ENCODE measurements around the gene SPP2.
A peak's percentile ranks its signal among the peaks of the same experiment; 100 is the strongest.

The SPP2 gene

DNA sequence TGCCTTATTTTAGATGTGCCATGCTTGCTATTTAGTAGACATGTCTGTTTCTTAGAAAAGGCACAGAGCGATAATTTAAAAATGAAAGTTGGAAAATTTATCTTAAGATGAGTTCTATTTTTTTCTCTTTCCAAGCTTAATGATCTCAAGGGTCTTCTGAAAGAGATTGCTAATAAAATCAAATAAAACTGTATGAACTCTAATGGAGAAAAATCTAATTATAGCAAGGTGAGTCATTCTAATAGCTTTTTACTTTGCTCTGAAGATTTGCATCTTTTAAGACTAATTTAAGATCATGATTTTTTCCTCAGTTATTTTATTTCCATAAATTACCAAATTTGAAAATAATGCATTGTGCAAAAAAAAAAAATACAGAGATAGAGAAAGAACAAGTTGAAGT lies 36.1 kb upstream of the SPP2 start:
- TF ChIP-seq, protein P1, sequence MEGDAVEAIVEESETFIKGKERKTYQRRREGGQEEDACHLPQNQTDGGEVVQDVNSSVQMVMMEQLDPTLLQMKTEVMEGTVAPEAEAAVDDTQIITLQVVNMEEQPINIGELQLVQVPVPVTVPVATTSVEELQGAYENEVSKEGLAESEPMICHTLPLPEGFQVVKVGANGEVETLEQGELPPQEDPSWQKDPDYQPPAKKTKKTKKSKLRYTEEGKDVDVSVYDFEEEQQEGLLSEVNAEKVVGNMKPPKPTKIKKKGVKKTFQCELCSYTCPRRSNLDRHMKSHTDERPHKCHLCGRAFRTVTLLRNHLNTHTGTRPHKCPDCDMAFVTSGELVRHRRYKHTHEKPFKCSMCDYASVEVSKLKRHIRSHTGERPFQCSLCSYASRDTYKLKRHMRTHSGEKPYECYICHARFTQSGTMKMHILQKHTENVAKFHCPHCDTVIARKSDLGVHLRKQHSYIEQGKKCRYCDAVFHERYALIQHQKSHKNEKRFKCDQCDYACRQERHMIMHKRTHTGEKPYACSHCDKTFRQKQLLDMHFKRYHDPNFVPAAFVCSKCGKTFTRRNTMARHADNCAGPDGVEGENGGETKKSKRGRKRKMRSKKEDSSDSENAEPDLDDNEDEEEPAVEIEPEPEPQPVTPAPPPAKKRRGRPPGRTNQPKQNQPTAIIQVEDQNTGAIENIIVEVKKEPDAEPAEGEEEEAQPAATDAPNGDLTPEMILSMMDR (IDR thresholded peaks at IDR 0.05; ENCODE audit: extremely low read depth, insufficient read depth, missing control alignments): no peak
- no peak for DNase-seq (ENCODE audit: low spot score)
- in situ Hi-C loops (cut with MboI; ENCODE audit: low pct_unique_long_range_greater_than_20kb, low sequenced_read_pairs, unreplicated experiment): no loop called here

DNA sequence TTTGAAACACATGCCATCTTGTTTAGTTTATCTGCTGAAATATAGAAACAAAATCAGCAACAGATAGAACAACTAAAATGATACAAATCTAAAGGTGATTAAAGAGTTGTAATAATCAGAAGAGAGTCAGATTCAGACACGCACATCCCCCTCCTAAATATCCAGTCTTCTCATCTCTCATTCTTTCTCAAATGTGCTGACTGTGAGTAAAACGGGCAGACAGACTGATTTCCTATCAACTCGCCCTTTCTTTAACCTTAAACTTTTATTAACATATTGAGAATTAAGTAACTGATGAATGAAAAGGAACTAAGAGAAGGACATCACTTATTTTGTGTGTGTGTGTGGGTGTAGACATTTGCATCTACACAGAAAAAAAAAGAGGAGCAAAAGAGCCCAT lies 34.6 kb upstream of the SPP2 start:
- DNase-seq (ENCODE audit: low spot score): no peak
- TF ChIP-seq, protein P1 (IDR thresholded peaks at IDR 0.05; ENCODE audit: extremely low read depth, insufficient read depth, missing control alignments): no peak
- in situ Hi-C loops (cut with MboI; ENCODE audit: low pct_unique_long_range_greater_than_20kb, low sequenced_read_pairs, unreplicated experiment): no loop called here

DNA sequence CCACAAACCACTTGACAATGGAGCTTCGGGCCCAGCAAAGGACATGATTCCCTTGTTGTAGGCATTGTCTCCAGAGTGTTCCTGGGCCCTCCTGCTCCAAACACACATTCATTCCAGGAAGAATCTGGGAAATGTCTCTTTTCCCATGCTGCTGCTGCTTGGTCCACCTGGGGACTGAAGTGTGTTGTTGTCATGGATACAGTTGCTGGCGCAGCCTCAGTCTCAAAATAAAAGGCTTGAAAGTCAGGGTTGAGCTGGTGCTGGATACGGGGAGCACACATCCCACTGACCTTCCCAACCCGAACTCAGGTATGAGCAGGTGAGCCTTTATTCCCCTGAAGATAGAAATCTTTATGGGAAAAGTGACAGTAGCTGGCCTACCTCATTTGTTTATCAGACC lies 30.6 kb upstream of the SPP2 start:
- in situ Hi-C loops (cut with MboI; ENCODE audit: low pct_unique_long_range_greater_than_20kb, low sequenced_read_pairs, unreplicated experiment): no loop called here
- no peak for DNase-seq (ENCODE audit: low spot score)
- TF ChIP-seq, protein P1 (IDR thresholded peaks at IDR 0.05; ENCODE audit: extremely low read depth, insufficient read depth, missing control alignments): no peak

DNA sequence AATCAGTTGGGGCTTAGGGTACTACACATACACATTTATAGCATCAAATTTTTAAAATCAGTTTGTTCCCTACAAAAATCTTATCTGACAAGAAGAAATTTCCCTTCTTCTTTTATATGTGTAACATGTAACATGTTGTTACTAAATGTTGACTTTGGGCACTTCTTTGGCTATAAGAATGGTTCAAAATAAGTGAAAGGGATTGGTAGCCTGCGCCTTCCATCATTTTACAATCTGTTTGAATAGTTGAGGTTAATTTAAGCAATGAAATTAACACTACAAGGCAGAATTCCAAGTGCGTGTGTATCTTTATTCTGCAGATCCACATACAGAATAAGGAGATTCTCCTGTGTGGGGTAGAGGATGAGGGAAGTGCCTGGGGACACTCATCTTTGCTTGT lies 30.2 kb upstream of the SPP2 start:
- in situ Hi-C loops (cut with MboI; ENCODE audit: low pct_unique_long_range_greater_than_20kb, low sequenced_read_pairs, unreplicated experiment): no loop called here
- TF ChIP-seq, protein P1 (IDR thresholded peaks at IDR 0.05; ENCODE audit: extremely low read depth, insufficient read depth, missing control alignments): no peak
- DNase-seq (ENCODE audit: low spot score): no peak

DNA sequence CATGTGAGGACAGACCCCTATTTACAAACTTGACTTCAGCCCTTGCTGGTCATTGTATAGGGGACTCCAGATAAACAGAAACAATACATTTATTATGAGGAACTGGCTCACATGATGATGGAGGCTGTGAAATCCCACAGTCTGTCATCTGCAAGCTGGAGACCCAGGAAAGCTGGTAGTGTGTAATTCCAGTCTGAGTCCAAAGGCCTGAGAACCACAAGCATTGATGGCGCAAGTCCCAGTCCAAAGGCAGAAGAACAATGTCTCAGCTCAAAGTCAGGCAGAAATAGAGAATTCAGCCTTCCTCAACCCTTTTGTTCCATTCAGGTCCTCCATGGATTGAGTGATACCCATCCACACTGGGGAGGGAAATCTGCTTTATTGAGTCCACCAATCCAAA lies 28.1 kb upstream of the SPP2 start:
- DNase-seq (ENCODE audit: low spot score): no peak
- in situ Hi-C loops (cut with MboI; ENCODE audit: low pct_unique_long_range_greater_than_20kb, low sequenced_read_pairs, unreplicated experiment): no loop called here
- TF ChIP-seq, protein P1 (IDR thresholded peaks at IDR 0.05; ENCODE audit: extremely low read depth, insufficient read depth, missing control alignments): no peak

DNA sequence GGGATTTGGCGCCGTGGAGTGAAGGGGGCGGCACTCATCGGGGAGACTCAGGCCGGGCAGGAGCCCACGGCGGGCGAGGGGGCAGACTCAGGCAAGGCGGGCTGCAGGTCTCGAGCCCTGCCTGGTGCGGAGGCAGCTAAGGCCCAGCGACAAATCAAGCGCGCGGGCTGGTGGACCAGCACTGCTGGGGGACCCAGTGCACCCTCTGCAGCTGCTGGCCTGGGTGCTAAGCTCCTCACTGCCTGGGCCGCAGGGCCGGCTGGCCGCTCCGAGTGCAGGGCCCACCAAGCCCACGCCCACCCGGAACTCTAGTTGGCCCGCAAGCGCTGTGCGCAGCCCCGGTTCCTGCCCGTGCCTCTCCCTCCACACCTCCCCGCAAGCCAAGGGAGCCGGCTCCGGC lies 26.2 kb upstream of the SPP2 start:
- TF ChIP-seq, protein P1 (IDR thresholded peaks at IDR 0.05; ENCODE audit: extremely low read depth, insufficient read depth, missing control alignments): no peak
- in situ Hi-C loops (cut with MboI; ENCODE audit: low pct_unique_long_range_greater_than_20kb, low sequenced_read_pairs, unreplicated experiment): no loop called here
- no peak for DNase-seq (ENCODE audit: low spot score)

DNA sequence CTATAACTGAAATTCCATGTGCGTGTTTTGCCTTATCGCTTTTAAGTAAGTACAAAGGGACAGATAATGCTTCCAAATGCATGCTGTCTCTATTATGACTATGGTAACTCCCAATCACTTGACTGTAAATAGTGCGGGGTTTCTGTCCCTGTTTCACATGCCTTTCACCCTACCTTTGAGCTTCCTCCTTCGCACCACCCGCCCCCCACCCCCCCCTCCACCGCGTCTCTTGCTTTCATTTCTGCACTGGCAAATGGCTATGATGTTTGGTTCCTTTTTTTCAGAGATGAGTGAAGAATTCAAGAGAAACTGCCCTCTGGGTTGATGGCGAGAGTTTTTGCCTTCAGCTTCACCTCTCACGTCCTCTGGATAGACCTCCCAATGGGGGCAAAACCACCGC lies 25.0 kb upstream of the SPP2 start:
- peak; percentile 46 for DNase-seq (ENCODE audit: low spot score)
- TF ChIP-seq, protein P1 (IDR thresholded peaks at IDR 0.05; ENCODE audit: extremely low read depth, insufficient read depth, missing control alignments): no peak
- in situ Hi-C loops (cut with MboI; ENCODE audit: low pct_unique_long_range_greater_than_20kb, low sequenced_read_pairs, unreplicated experiment): no loop called here
